Right atrium auricular region (tissue), 2 donors: ENCODE data around the gene MTA3. TPM values are rescaled to one million over a fixed set of nuclear protein-coding genes. Genes with fewer than 3 reads are reported as not detected.

ENCODE experiments used
- DNase-seq: peaks from one replicate; pipeline ENCODE4 v3.0.0-alpha.2; 2019; ENCODE audit warnings: low spot score
- H3K27ac ChIP-seq, 2 donors: fragments of 200-600 bp; sonication (generic); 1 replicate in 1 of 2; 2 replicates in 1 of 2; pipeline ENCODE4 v1.5.1; 2016 to 2019
- H3K27me3 ChIP-seq, 2 donors: fragments of 200-600 bp; sonication (generic); one replicate each; pipeline versions ENCODE4 v1.5.1 to v1.6.0; 2017 to 2019
- H3K36me3 ChIP-seq: fragments of 200-600 bp; sonication (generic); one replicate; pipeline ENCODE4 v1.5.1; 2016
- H3K4me1 ChIP-seq, 2 donors: fragments of 200-600 bp; sonication (generic); one replicate each; pipeline versions ENCODE4 v1.5.1 to v1.6.0; 2017 to 2019
- H3K4me3 ChIP-seq, 2 donors: fragments of 200-600 bp; sonication (generic); 1 replicate in 1 of 2; 2 replicates in 1 of 2; pipeline ENCODE4 v1.5.1; 2017 to 2019; ENCODE audit warnings: mild to moderate bottlenecking in 1 of 2, moderate library complexity in 1 of 2
- H3K9me3 ChIP-seq, 2 donors: fragments of 200-600 bp; sonication (generic); one replicate each; pipeline ENCODE4 v1.5.1; 2019
- CTCF ChIP-seq, 2 donors: fragments of 200-600 bp; sonication (generic); IDR thresholded peaks; one replicate each; pipeline ENCODE4 v1.5.1; 2019; ENCODE audit warnings: antibody characterized with exemption in 2 of 2
- total RNA-seq, 2 donors: library from RNA; depleted of rRNA; stranded (reverse); fragments of >200 nt; gene quantifications; one replicate each; pipeline ENCODE4 v1.1.0, GENCODE V29; 2016

Gene MTA3
- total RNA-seq, 2 donors from 2014 or later: 12.9 to 18.5 TPM

- TF ChIP-seq CTCF (IDR thresholded peaks at IDR 0.05): no peak
- Histone ChIP-seq H3K27me3 (no peaks in the 10 kb centered on the region), H3K4me1 (no peaks in the 10 kb centered on the region), H3K36me3 (no peaks in the 10 kb centered on the region), H3K9me3 (no peaks in the 10 kb centered on the region), H3K27ac (no peak overlapping the region), H3K4me3 (no peak overlapping the region)
- DNase-seq: no peak
Observed at GRCh38 chr2:42542871-42543270, 25.6 kb upstream of the MTA3 start.

GRCh38 chr2:42545023-42545721, 23.3 kb upstream of the MTA3 start:
- Histone ChIP-seq H3K27ac (no peak overlapping the region), H3K27me3 (no peaks in the 10 kb centered on the region), H3K36me3 (no peaks in the 10 kb centered on the region), H3K4me1 (no peaks in the 10 kb centered on the region), H3K9me3 (no peaks in the 10 kb centered on the region), H3K4me3 (no peak overlapping the region)
- no peak for DNase-seq
- no peak for TF ChIP-seq CTCF (IDR thresholded peaks at IDR 0.05)

- Histone ChIP-seq H3K27me3 (no peaks in the 10 kb centered on the region), H3K9me3 (no peaks in the 10 kb centered on the region), H3K27ac (no peak overlapping the region), H3K36me3 (no peaks in the 10 kb centered on the region), H3K4me1 (no peaks in the 10 kb centered on the region), H3K4me3 (no peak overlapping the region)
- DNase-seq: no peak
- TF ChIP-seq CTCF (IDR thresholded peaks at IDR 0.05): no peak
Observed at GRCh38 chr2:42545841-42546390, 22.5 kb upstream of the MTA3 start.

GRCh38 chr2:42547014-42547413, 21.4 kb upstream of the MTA3 start:
- no peak for DNase-seq
- no peak for TF ChIP-seq CTCF (IDR thresholded peaks at IDR 0.05)
- no peaks in the 10 kb centered on the region for H3K4me1 ChIP-seq

GRCh38 chr2:42547446-42548295, 20.8 kb upstream of the MTA3 start:
- H3K36me3 ChIP-seq: no peaks in the 10 kb centered on the region
- TF ChIP-seq CTCF (IDR thresholded peaks at IDR 0.05): no peak
- no peaks in the 10 kb centered on the region for H3K4me1 ChIP-seq
- no peak overlapping the region for H3K27ac ChIP-seq
- no peak overlapping the region for H3K4me3 ChIP-seq
- no peaks in the 10 kb centered on the region for H3K9me3 ChIP-seq
- DNase-seq: no peak
- no peaks in the 10 kb centered on the region for H3K27me3 ChIP-seq

More at GRCh38 chr2:42547014-42547413, 21.4 kb upstream of the MTA3 start:
- Histone ChIP-seq H3K27ac (no peak overlapping the region), H3K4me3 (no peak overlapping the region), H3K36me3 (no peaks in the 10 kb centered on the region), H3K9me3 (no peaks in the 10 kb centered on the region), H3K27me3 (no peaks in the 10 kb centered on the region)
